Natural killer cell treated with Interleukin-12 subunit alpha and Interleukin-12 subunit beta and Interleukin-15 and Interleukin-18, amount 100 ng/mL, for 72 hours (primary cell): Measurements from ENCODE around the gene CEMIP. TPM values are rescaled to one million over a fixed set of nuclear protein-coding genes. Genes with fewer than 3 reads are reported as not detected.
A peak's percentile ranks its signal among the peaks of the same experiment; 100 is the strongest.

Experiments
- ATAC-seq, 2 donors: fragments of 150-1000 bp; cut with Tn5 transposase in 1 of 2; sonication (Bioruptor Pico), chemical (Tn5 transposase) in 1 of 2; 2 replicates each; pipeline ENCODE4 v1.10.0; 2021
- DNase-seq: peaks from one replicate; pipeline ENCODE4 v3.0.0; 2022; ENCODE audit warnings: low spot score
- H3K27ac Mint-ChIP-seq, 2 donors: 1 replicate in 1 of 2; 2 replicates in 1 of 2; pipeline ENCODE4 v1.8.0; 2022; ENCODE audit warnings: mixed read lengths in 2 of 2, mild to moderate bottlenecking in 1 of 2, moderate library complexity in 1 of 2
- H3K27me3 Mint-ChIP-seq, 2 donors: 1 replicate in 1 of 2; 2 replicates in 1 of 2; pipeline ENCODE4 v1.8.0; 2022; ENCODE audit warnings: mixed read lengths in 2 of 2
- H3K36me3 Mint-ChIP-seq: one replicate; pipeline ENCODE4 v1.8.0; 2022; ENCODE audit warnings: mixed read lengths
- H3K4me1 Mint-ChIP-seq, 2 donors: 1 replicate in 1 of 2; 2 replicates in 1 of 2; pipeline ENCODE4 v1.8.0; 2022; ENCODE audit warnings: low read depth in 2 of 2, mixed read lengths in 2 of 2, mild to moderate bottlenecking in 1 of 2
- H3K4me3 Mint-ChIP-seq: one replicate; pipeline ENCODE4 v1.8.0; 2022; ENCODE audit warnings: mixed read lengths
- H3K9me3 Mint-ChIP-seq: 2 replicates; pipeline ENCODE4 v1.8.0; 2022; ENCODE audit warnings: mixed read lengths
- total RNA-seq, 2 donors: library from RNA; stranded (reverse); gene quantifications; one replicate each; pipeline ENCODE4 v1.2.3, GENCODE V29; 2022

Gene CEMIP
- total RNA-seq, 2 donors from 2014 or later = 0.19 to 0.50 TPM

- ATAC-seq (no peak), DNase-seq (no peak)
- Mint-ChIP-seq H3K4me3 (no peak overlapping the region), H3K27me3 (peaks cover 11 to 30% of the 10 kb centered on the region in 2 donors), H3K9me3 (no peaks in the 10 kb centered on the region), H3K36me3 (no peaks in the 10 kb centered on the region), H3K4me1 (peaks cover 0 to 4% of the 10 kb centered on the region in 2 donors), H3K27ac (no peak overlapping the region)
These were observed 61.3 kb downstream of the CEMIP start for GRCh38 chr15:80840182-80841130.

- no peak overlapping the region for H3K4me3 Mint-ChIP-seq
- no peaks in the 10 kb centered on the region for H3K36me3 Mint-ChIP-seq
- H3K4me1 Mint-ChIP-seq = peaks cover 0 to 6% of the 10 kb centered on the region in 2 donors
- no peak for ATAC-seq
- DNase-seq = no peak
- H3K9me3 Mint-ChIP-seq = no peaks in the 10 kb centered on the region
- H3K27me3 Mint-ChIP-seq = peaks cover 17 to 29% of the 10 kb centered on the region in 2 donors
- no peak overlapping the region for H3K27ac Mint-ChIP-seq
These were observed 62.4 kb downstream of the CEMIP start for GRCh38 chr15:80841541-80841940.

DNA sequence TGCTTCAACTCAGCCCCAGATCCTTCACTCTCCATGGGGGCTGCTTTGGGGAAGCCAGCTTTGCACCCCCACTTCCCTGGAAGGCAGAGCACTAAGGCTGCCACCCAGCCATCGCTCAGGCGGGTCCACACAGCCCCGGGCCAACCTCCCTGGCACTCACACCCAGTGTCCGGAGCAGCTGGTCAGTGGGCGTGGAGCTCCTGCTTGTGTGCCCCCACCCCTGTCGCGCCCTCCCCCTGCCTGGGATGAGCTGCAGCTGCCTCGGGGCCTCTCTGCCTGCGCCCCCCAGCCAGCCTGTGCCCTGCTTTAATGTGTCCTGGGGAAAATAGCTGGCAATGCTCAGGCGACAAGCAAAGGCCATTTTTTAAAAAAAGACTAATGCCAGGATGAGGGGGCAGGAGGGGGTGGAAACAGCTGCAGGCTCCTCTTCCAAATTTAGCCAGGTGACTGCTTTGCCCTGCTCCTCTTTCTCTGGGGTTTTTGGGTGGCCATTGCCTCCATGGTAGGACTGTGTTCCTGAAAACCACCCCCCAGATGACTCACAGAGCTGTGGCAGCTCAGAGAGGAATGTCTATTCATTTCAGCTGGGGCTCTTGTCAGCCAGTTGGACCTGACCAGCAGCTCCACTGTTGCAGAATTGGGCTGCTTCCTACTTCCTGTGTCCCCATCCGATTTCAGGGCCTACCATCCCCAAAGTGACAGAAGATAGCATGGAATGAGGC, 65.0 kb downstream of the CEMIP start:
- no peak for ATAC-seq
- H3K36me3 Mint-ChIP-seq = no peaks in the 10 kb centered on the region
- no peak overlapping the region for H3K27ac Mint-ChIP-seq
- peaks cover 0 to 2% of the 10 kb centered on the region in 2 donors for H3K4me1 Mint-ChIP-seq
- DNase-seq = no peak
- no peak overlapping the region for H3K4me3 Mint-ChIP-seq
- H3K9me3 Mint-ChIP-seq = no peaks in the 10 kb centered on the region
- H3K27me3 Mint-ChIP-seq = peaks cover 7 to 9% of the 10 kb centered on the region in 2 donors

GRCh38 chr15:80846031-80846815, 67.1 kb downstream of the CEMIP start:
- no peaks in the 10 kb centered on the region for H3K36me3 Mint-ChIP-seq
- DNase-seq = no peak
- peak in 1 of 2 donors; percentile 18 for ATAC-seq
- H3K4me1 Mint-ChIP-seq = peaks cover 5 to 6% of the 10 kb centered on the region in 2 donors
- H3K27ac Mint-ChIP-seq = no peak overlapping the region
- no peak overlapping the region for H3K4me3 Mint-ChIP-seq
- H3K27me3 Mint-ChIP-seq = peaks cover 12 to 14% of the 10 kb centered on the region in 2 donors
- no peaks in the 10 kb centered on the region for H3K9me3 Mint-ChIP-seq

DNA sequence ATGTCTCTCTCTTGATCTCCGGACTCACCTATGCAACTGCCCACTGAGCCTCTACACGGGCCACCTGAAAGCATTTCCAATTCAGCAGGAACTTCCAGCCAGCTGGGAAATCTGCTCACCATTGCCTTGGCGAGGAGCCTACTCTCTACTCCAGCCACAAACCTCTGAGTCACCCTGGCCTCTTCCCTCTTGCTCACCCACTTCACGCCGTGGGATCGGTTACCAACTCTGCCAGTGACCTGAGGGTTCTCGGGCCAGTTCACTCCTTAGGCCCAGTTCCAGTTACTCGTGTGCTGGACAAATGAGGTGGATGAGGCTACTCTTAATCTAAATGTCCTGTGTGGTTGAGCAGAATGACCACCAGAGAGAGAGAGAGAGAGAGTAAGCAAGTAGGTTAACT, 70.1 kb downstream of the CEMIP start:
- Mint-ChIP-seq H3K4me3 (no peak overlapping the region), H3K4me1 (peaks cover 5 to 6% of the 10 kb centered on the region in 2 donors), H3K27ac (no peak overlapping the region), H3K27me3 (peaks cover 16 to 17% of the 10 kb centered on the region in 2 donors), H3K9me3 (no peaks in the 10 kb centered on the region), H3K36me3 (no peaks in the 10 kb centered on the region)
- ATAC-seq (no peak), DNase-seq (no peak)

DNA sequence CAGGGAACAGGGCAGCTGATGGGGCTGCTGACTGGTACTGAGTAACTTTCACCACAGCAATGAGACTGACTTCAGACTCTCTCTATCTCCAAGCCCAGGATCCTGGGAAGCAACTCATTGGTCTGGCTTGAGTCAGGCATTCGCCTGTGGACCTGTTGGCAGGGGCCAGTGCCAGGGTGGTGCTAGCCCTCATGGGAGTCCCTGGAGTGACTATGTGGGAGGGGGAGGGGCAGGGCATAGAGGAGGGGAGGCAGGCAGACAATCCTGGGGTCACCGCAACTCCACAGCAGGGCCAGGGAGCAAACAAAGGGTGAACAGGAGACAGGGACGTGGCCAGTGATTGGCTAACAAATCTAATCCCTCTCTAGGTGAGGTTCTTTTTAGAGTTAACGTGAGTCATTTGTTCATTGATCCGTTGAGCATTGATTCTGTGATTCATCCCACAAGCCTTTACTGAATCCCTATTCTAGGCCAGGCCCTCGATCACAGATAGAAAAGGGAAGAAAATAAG, 71.8 kb downstream of the CEMIP start:
- DNase-seq (no peak), ATAC-seq (no peak)
- Mint-ChIP-seq H3K27ac (no peak overlapping the region), H3K4me3 (no peak overlapping the region), H3K27me3 (peaks cover 14 to 16% of the 10 kb centered on the region in 2 donors), H3K9me3 (no peaks in the 10 kb centered on the region), H3K36me3 (no peaks in the 10 kb centered on the region), H3K4me1 (peaks cover 5 to 6% of the 10 kb centered on the region in 2 donors)

GRCh38 chr15:80852676-80853075, 73.5 kb downstream of the CEMIP start:
- DNase-seq (no peak), ATAC-seq (no peak)
- H3K4me3 Mint-ChIP-seq = no peak overlapping the region
- H3K27me3 Mint-ChIP-seq = peaks cover 11 to 20% of the 10 kb centered on the region in 2 donors
- peaks cover 4 to 5% of the 10 kb centered on the region in 2 donors for H3K4me1 Mint-ChIP-seq
- no peaks in the 10 kb centered on the region for H3K36me3 Mint-ChIP-seq
- H3K9me3 Mint-ChIP-seq = no peaks in the 10 kb centered on the region
- H3K27ac Mint-ChIP-seq = no peak overlapping the region

- H3K27me3 Mint-ChIP-seq = peaks cover 11 to 24% of the 10 kb centered on the region in 2 donors
- peaks cover 4 to 5% of the 10 kb centered on the region in 2 donors for H3K4me1 Mint-ChIP-seq
- no peak overlapping the region for H3K4me3 Mint-ChIP-seq
- no peak overlapping the region for H3K27ac Mint-ChIP-seq
- ATAC-seq (no peak), DNase-seq (no peak)
- no peaks in the 10 kb centered on the region for H3K9me3 Mint-ChIP-seq
- H3K36me3 Mint-ChIP-seq = no peaks in the 10 kb centered on the region
These were observed 74.9 kb downstream of the CEMIP start for GRCh38 chr15:80854104-80854503.

DNA sequence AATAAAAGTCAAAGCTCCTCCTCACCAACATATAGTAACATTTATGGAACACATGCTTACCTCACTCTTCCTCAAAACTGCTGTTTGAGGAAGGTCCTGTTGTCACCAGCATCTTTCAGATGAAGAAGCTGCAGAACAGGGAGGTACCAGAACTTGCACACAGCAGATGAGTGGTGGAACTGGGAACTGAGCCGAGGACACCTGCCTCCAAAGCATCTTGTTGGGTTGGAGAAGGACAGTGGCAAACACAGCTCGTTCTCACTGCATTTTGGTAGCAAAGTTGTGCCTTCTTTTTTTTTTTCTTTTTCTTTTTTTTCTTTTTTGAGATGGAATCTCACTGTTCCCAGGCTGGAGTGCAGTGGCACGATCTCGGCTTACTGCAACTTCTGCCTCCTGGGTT, 76.0 kb downstream of the CEMIP start:
- H3K36me3 Mint-ChIP-seq = no peaks in the 10 kb centered on the region
- DNase-seq = no peak
- peaks cover 5 to 16% of the 10 kb centered on the region in 2 donors for H3K27me3 Mint-ChIP-seq
- no peaks in the 10 kb centered on the region for H3K4me1 Mint-ChIP-seq
- no peak overlapping the region for H3K27ac Mint-ChIP-seq
- H3K9me3 Mint-ChIP-seq = no peaks in the 10 kb centered on the region
- H3K4me3 Mint-ChIP-seq = no peak overlapping the region
- no peak for ATAC-seq

DNA sequence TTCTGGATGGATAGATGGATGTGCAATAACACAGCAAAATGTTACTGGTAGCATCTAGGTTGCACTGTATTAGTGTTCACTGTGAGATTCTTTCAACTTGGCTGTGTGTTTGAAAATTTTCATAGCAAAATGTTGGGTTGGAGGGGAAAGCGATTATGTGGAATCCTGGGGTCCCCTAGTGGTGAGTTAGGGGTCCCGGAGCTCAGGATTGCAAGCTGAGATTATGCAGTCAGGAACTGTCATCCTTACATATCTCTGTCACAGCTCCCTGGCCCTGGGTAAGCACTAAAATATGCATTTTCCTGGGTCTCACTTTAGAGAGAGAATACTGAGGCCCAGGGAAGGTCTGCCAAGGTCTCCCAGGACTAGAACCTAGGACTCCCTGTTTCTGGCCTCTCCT, 77.2 kb downstream of the CEMIP start:
- Mint-ChIP-seq H3K27ac (no peak overlapping the region), H3K27me3 (peaks cover 11 to 24% of the 10 kb centered on the region in 2 donors), H3K9me3 (no peaks in the 10 kb centered on the region), H3K36me3 (no peaks in the 10 kb centered on the region), H3K4me3 (no peak overlapping the region), H3K4me1 (no peaks in the 10 kb centered on the region)
- ATAC-seq (no peak), DNase-seq (no peak)

GRCh38 chr15:80856809-80857377, 77.7 kb downstream of the CEMIP start:
- no peaks in the 10 kb centered on the region for H3K36me3 Mint-ChIP-seq
- H3K27ac Mint-ChIP-seq = no peak overlapping the region
- no peaks in the 10 kb centered on the region for H3K4me1 Mint-ChIP-seq
- ATAC-seq (no peak), DNase-seq (no peak)
- H3K27me3 Mint-ChIP-seq = peaks cover 6 to 19% of the 10 kb centered on the region in 2 donors
- no peak overlapping the region for H3K4me3 Mint-ChIP-seq
- H3K9me3 Mint-ChIP-seq = no peaks in the 10 kb centered on the region

GRCh38 chr15:80861731-80862170, 82.6 kb downstream of the CEMIP start:
- H3K27ac Mint-ChIP-seq = no peak overlapping the region
- peaks cover 6 to 17% of the 10 kb centered on the region in 2 donors for H3K27me3 Mint-ChIP-seq
- H3K4me3 Mint-ChIP-seq = no peak overlapping the region

DNA sequence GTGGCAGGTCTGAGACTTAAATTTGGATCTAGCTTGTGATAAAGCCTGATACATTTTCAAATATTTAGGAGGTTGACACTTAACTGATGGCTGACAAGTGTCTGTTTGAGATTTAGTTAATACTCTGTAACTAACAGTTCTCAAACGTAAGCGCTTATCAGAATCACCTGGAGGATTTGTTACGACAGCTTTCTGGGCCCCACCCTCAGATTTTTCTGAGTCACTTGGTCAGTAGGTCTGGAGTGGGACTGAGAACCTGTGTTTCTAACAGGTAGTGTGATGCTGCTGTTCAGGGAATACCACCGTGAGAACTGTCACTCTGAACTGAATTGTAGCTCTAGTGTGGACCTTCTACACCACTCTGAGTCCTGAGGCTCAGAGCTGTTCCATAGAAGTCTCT, 85.5 kb downstream of the CEMIP start:
- no peak for ATAC-seq

More at GRCh38 chr15:80861731-80862170, 82.6 kb downstream of the CEMIP start:
- Mint-ChIP-seq H3K36me3 (no peaks in the 10 kb centered on the region), H3K4me1 (no peaks in the 10 kb centered on the region), H3K9me3 (no peaks in the 10 kb centered on the region)
- ATAC-seq (no peak), DNase-seq (no peak)

More for the DNA sequence above, 85.5 kb downstream of the CEMIP start:
- Mint-ChIP-seq H3K27me3 (peaks cover 6 to 8% of the 10 kb centered on the region in 2 donors), H3K9me3 (no peaks in the 10 kb centered on the region), H3K4me1 (no peaks in the 10 kb centered on the region), H3K4me3 (no peak overlapping the region), H3K36me3 (no peaks in the 10 kb centered on the region), H3K27ac (no peak overlapping the region)
- DNase-seq = no peak
